HG03159 (cell line): ENCODE data around the gene PDZRN3.
"Not testable (repeated sequence)": the region's sequence is repeated elsewhere in the genome, so short reads cannot be mapped to it uniquely, and the experiment has no call there.

Experiments used
- ATAC-seq: cut with Tn5 transposase; IDR thresholded peaks from one replicate; pipeline ENCODE4 v1.9.1; 2021; ENCODE audit warnings: mild to moderate bottlenecking, moderate library complexity; ENCODE audit not compliant: unreplicated experiment

Gene PDZRN3

GRCh38 chr3:73597476-73597875 lies 27.3 kb downstream of the PDZRN3 start:
- no peak for ATAC-seq

DNA sequence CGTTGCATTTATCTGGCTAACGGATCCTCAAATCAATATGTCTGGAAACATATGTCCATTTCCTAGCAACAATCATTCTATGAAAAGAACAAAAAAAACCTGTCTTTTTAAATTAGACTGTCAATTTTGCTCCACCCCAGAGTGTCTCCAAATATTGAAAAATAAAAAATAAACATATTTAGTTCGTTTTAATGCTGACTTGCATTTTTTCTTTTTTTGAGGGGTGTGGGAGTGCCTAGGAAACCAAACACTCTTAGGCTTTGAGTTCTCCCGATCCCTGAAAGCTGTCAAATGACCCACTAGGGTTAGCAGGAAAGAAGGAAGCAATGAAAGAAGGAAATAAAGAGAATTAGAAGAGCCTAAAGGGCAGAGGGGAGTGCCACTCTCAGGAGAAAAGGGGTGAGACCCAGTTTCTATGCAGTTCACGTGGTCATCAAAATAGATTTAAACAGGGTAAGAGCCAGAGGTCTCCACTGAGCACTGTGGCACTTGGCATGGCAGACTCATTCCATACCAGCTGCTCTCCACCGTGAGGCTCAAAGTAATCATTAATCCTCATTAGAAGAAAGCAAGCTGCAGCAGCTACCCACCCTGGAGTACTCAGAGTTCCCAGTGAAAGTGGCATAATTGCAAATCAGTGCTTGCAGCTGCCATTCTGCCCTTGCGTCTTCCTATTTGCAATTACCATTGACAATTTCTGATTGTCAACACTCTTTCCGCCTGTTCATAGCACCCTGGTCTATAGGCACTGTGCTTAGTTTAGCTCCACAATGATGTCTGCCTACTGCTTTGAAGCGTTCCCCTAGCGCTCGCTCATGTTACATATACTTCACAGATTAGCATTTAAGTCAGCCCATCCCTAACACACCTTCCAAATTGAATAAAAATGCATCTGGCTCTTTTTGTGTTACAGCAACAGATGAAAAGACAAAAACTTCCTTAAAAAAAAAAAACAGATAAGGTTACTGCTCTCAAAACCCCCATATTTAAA lies 32.3 kb downstream of the PDZRN3 start:
- no peak for ATAC-seq

DNA sequence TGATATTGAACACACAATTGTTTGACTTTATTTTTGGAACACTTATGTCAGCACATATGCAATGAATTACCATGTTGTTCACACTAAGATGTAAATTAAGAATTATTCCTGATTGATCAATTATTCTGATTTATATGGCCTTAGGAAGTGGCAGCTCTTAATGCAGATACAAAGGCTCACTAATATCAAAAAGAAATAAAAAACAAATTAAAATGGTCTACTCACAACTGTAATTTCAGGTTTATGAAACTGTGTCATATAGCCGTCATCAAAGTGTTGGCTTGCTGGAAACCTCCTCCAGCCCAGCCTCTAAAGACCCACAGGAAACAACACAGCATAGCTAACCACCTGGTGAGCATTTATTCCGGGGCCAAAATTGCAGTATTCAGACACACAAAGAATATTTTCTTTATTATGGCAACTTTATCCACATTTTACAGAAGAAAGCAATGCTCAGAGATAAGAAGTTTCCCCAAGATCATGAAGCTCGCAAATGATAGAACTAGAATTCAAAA lies 33.4 kb downstream of the PDZRN3 start:
- no peak for ATAC-seq

DNA sequence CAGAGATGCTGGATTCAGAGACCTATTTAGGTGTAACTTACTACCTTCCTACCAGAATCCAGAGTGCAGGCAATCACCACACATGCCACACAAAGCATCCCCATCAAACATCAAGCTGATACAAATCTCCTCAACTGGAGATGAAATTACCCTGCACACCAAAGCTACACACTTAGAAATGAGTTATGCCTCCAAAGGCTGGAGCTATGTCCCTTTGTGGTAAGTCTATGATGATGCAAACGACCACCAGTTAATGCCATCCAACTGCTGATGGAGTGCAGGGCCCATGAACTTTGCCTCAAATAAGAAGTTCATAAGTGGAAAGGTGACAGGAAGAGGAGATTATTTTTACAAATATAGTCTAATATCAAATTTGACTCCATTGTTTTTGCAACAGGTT lies 38.1 kb downstream of the PDZRN3 start:
- ATAC-seq: no peak

DNA sequence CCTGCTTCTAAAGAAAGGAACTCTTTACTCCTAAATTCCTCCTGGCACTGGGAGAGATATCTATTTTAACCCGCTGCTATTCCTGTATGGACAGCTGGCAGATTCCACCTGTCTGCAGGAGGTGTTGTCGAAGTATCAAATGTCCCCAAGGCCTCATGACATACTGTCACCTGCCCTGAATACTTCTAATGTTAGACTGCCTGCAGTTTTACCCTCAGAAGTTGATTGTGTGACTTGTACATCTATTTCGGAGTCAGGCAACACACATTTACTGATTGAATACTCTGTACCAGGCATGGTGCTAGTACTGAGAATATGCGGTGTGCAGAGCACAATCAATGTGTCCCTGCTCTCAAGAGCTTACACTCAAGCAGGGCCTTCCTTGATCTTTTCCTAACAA lies 38.6 kb downstream of the PDZRN3 start:
- ATAC-seq: no peak

DNA sequence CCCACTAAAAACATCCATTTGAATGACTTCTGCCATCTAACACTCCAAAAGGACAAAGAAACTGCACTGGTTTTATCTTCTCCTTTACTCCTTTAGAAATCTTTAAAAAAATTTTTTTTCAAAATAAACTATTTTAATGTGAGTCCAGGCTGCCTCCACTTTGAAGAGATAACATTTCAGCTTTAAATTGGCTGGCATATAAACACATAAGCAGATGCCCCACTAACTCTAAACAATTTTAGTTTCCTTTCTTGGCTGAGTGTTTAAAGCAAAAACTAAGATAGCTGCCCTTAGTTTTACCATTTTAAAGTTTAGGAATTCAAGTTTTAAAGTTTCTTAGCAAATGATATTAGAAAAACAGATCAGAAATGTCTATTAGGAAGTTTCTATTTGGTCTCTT lies 39.9 kb downstream of the PDZRN3 start:
- ATAC-seq: no peak

GRCh38 chr3:73582535-73582934 lies 42.2 kb downstream of the PDZRN3 start:
- no peak for ATAC-seq

- no peak for ATAC-seq
Observed at GRCh38 chr3:73581134-73581846, 43.5 kb downstream of the PDZRN3 start.

DNA sequence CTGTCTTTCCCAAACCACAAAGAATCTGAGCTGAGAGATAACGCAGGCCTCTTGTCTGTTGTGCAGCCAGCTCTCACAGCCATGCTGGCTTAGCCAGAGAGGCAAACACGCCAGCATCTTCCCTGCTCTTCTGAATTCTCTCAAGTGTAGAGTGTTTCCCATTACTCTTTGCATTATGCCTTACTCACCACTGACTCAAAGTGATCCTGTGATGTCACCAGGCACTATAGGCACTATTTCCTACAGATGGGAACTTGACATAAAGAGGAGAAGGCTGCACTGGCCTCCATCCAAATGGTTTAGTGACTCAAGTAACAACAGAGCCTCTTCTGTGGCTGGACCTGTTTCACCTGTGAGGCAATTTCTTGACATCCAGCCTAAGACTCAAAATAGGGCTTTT lies 44.4 kb downstream of the PDZRN3 start:
- ATAC-seq: no peak

- no peak for ATAC-seq
Observed at GRCh38 chr3:73577704-73578103, 47.0 kb downstream of the PDZRN3 start.

GRCh38 chr3:73576999-73577461 lies 47.7 kb downstream of the PDZRN3 start:
- no peak for ATAC-seq

DNA sequence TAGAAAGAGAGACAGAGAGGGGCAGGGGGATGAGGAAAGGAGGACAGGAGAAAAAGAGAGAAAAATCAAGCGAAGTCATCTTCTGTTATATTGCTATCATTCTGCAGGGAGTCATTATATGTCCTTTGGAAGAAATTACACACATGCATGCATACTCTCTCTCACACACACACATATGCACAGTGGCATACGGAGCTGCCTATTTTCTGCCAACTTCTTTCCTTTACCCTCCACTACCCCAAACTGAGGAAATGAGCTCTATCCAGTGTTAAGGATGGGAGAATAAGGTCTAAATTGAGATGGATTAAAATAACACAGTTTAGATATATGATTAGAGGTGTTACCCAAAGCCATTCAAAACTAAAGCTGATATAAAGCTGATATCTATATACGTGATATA lies 48.8 kb downstream of the PDZRN3 start:
- ATAC-seq: no peak

GRCh38 chr3:73575519-73575918 lies 49.2 kb downstream of the PDZRN3 start:
- ATAC-seq: no peak

GRCh38 chr3:73573204-73573603 lies 51.5 kb downstream of the PDZRN3 start:
- no peak for ATAC-seq

DNA sequence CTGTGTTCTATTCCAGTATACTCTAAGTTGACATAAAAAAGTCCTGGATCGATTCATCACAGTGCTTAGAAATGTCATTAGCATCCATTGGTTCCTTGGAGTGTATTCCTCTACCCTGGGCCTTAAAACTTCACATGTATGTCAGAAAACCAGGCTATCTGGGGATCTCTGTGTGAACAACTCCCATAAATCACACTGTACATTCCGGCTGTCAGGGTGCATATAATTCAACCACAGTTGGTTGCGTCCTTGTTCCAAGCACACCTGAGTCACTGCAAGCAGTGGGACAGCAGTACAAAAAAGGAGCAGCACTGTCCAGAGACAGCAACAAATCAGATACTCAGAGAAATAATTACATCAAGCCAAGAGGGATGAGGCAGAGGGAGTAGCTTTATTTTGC lies 52.4 kb downstream of the PDZRN3 start:
- ATAC-seq: no peak

DNA sequence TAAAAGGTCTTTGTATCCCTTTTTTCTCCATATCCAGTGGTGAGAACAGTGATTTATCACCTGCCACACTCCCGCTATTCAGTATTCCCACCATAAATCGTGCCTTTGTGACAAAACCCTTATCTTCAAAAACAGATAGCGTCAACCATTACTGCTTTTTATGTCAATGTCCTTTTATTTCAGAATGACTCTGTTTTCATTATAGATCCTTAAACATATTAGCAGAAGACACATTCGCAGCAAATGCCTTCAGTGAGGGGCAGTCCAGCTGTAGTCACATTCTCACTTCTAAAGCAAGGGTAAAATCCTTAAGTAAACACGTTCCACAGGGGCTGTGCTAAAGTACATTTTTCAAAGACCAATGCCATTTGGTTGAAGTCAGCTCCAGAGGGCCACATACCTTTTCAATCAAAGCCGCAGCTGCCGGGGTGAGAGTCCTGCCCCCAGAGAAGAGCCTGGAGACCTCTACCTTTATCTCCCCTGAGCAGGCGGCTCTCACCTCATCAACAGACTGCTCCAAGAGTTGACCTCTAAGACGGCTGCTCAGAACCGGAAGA lies 53.4 kb downstream of the PDZRN3 start:
- no peak for ATAC-seq

DNA sequence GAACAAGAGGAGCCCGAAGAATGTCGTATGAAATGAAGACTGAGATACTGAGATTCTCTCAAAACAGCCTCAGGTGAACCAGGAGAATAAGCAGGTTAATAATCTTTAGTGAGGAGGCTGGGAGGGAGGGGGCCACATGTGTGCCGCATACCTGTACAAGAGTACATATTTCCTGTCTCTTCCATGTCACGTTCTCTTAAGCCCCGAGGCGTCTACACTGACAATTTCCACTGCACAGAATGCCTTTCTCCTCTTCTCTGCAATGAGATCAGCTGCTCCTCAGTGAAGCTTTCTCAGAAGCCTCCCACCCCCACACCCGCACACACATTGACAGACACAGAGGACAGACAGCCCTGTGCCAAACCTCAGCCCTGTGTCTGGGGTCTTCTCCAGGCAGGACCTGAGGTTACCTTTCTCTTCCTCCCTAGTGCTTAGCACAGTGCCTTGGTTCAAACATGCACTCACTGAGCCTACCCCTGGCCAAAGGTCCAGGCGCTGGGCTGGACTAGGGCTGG lies 55.4 kb downstream of the PDZRN3 start:
- no peak for ATAC-seq

DNA sequence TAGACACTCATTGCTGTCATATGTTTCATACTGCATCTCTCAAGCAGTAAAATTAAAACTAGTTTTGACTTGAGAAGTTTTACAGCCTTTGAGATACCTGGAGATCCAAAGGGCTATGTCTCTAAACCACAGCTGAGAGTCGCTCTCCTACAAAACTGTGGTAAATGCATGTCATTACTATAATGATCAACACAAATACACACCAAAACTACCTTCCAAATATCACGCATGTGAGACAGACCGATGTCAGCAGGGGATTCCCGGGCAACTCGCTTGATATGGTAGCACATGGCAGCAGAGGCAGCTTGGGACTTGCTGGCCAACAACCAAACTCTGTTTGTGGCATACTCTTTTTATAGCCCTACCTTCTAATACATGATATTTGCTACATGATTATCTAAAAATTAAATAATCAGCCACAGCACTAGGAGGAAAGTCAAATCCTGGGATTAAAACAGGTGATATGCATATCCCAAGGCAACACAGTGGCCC lies 56.3 kb downstream of the PDZRN3 start:
- no peak for ATAC-seq

DNA sequence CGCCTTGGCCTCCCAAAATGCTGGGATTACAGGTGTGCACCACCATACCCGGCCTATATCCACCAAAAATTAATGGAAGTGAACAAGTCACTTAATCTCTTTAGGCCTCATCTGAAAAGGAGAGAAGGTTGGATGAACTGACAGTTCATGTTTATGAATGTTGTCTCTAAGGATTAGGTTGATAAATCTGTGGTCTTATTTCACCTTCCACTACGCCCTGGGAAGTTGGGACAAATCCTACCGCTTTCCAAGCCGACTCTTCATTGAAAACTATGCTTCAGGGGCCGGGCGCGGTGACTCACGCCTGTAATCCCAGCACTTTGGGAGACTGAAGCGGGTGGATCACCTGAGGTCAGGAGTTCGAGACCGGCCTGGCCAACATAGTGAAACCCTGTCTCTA lies 59.4 kb downstream of the PDZRN3 start:
- ATAC-seq: not testable (repeated sequence)

DNA sequence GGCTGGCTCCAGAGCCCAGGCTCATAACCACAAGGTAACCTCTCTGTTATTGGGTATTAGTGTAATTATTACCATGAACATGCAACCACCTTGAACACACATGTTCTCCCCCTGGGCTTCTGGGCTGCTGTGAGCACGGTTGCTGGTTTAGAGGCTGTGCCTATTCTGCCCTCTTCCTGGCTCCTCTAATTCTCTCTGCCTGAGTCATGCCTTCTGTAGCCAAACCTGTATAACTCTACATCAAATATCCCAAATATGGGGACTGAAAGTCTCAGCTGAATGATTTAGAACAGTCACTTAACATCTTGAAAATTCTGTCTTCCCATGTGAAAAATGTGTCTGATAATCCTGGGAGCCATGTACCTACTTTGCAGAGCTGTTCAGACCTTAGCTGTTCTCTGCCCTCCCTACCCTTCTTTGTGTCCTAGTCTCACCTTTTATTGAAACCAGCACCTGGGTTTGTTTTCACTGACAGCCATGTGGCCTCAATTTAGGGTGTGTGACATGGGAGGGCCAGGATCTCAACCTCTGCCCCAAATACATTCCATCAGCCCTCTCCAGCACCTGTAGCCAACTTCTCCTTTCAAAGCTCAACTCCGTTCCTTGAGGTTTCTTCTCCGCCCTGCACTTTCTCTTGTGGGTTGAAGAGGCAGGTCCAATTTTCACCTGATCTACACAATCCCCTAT lies 60.7 kb downstream of the PDZRN3 start:
- ATAC-seq: no peak
